Central memory CD8-positive, alpha-beta T cell (primary cell): ENCODE results near the gene EGR1.

Experiments
- ATAC-seq: fragments of 150-1000 bp; cut with Tn5 transposase; replicated peaks from 2 replicates; pipeline ENCODE4 v1.10.0; 2022; ENCODE audit warnings: mild to moderate bottlenecking, moderate FRiP score, moderate number of reproducible peaks; ENCODE audit not compliant: poor library complexity, severe bottlenecking; ENCODE audit errors: extremely low read depth
- DNase-seq, 2 donors: peaks; one replicate each; pipeline ENCODE4 v3.0.0; 2021; ENCODE audit warnings: low spot score in 2 of 2
- H3K27ac Mint-ChIP-seq: one replicate; pipeline ENCODE4 v1.8.0; 2022; ENCODE audit warnings: low read depth, mild to moderate bottlenecking, moderate library complexity, mixed read lengths
- H3K27me3 Mint-ChIP-seq: one replicate; pipeline ENCODE4 v1.8.0; 2022; ENCODE audit warnings: mixed read lengths
- H3K36me3 Mint-ChIP-seq: one replicate; pipeline ENCODE4 v1.8.0; 2022; ENCODE audit warnings: mild to moderate bottlenecking, moderate library complexity, mixed read lengths; ENCODE audit not compliant: insufficient read depth
- H3K4me1 Mint-ChIP-seq: one replicate; pipeline ENCODE4 v1.8.0; 2022; ENCODE audit warnings: mixed read lengths
- H3K4me3 Mint-ChIP-seq: one replicate; pipeline ENCODE4 v1.8.0; 2022; ENCODE audit warnings: mild to moderate bottlenecking, moderate library complexity, mixed read lengths
- H3K9me3 Mint-ChIP-seq: one replicate; pipeline ENCODE4 v1.8.0; 2022; ENCODE audit warnings: mixed read lengths

EGR1 gene

GRCh38 chr5:138514021-138514420 lies 48.7 kb downstream of the EGR1 start:
- H3K9me3 Mint-ChIP-seq: no peaks in the 10 kb centered on the region
- no peaks in the 10 kb centered on the region for H3K27me3 Mint-ChIP-seq
- ATAC-seq (no peak), DNase-seq (no peak)
- peaks cover 80% of the 10 kb centered on the region for H3K36me3 Mint-ChIP-seq
- no peak overlapping the region for H3K27ac Mint-ChIP-seq
- H3K4me3 Mint-ChIP-seq: no peak overlapping the region
- peaks cover 4% of the 10 kb centered on the region for H3K4me1 Mint-ChIP-seq

GRCh38 chr5:138515556-138516245 lies 50.4 kb downstream of the EGR1 start:
- H3K27ac Mint-ChIP-seq: no peak overlapping the region
- H3K4me3 Mint-ChIP-seq: no peak overlapping the region
- H3K36me3 Mint-ChIP-seq: peaks cover 67% of the 10 kb centered on the region
- DNase-seq: no peak
- no peaks in the 10 kb centered on the region for H3K27me3 Mint-ChIP-seq
- no peaks in the 10 kb centered on the region for H3K9me3 Mint-ChIP-seq
- peaks cover 14% of the 10 kb centered on the region for H3K4me1 Mint-ChIP-seq
- no peak for ATAC-seq

GRCh38 chr5:138517437-138517836 lies 52.2 kb downstream of the EGR1 start:
- Mint-ChIP-seq H3K4me1 (peaks cover 16% of the 10 kb centered on the region), H3K9me3 (no peaks in the 10 kb centered on the region), H3K4me3 (no peak overlapping the region), H3K27me3 (no peaks in the 10 kb centered on the region), H3K36me3 (peaks cover 57% of the 10 kb centered on the region), H3K27ac (no peak overlapping the region)
- no peak for DNase-seq
- no peak for ATAC-seq
